Fibroblast of the aortic adventitia (primary cell): ENCODE measurements around the gene TRPM3. TPM values are rescaled to one million over a fixed set of nuclear protein-coding genes. Genes with fewer than 3 reads are reported as not detected.
A peak's percentile ranks its signal among the peaks of the same experiment; 100 is the strongest.

Experiments
- DNase-seq: peaks from one replicate; pipeline ENCODE4 v3.0.0-alpha.2; 2010; ENCODE audit warnings: low read depth
- H3K4me3 ChIP-seq: 2 replicates; pipeline ENCODE4 v1.5.1; 2011; ENCODE audit warnings: low read depth, mild to moderate bottlenecking, control low read depth, low read length, moderate library complexity
- total RNA-seq: library from RNA; depleted of rRNA; stranded (reverse); fragments of >200 nt; gene quantifications from 2 replicates; pipeline ENCODE4 v1.2.3, GENCODE V29; 2012; ENCODE audit warnings: low replicate concordance
- TF ChIP-seq, protein P1 (sequence below): IDR thresholded peaks from 2 replicates; pipeline ENCODE4 v1.5.1; 2011; ENCODE audit warnings: mild to moderate bottlenecking, low read length, control low read depth, inconsistent platforms; ENCODE audit not compliant: insufficient read depth

TRPM3 gene
- total RNA-seq, 1 donor = 8.8 TPM

DNA sequence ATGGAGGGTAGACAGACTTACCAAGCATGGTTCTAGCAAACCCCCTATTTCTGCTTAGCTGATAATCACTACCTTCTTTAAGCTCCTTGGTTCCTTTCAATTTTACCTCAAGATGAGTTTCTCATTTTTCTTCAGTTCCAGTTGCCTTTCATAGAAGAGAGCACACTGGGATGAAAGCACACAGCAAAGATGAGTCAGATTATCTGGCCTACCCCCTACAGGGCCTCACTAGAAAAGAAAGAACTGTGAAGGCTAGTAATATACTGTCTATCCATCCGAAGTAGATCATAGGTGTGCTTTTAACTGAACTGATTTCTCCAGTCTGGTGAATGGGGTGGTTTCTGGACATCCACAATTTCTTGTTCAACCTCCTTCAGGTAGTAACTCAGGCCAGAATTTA is 122.5 kb downstream of the TRPM3 start:
- TF ChIP-seq, protein P1, sequence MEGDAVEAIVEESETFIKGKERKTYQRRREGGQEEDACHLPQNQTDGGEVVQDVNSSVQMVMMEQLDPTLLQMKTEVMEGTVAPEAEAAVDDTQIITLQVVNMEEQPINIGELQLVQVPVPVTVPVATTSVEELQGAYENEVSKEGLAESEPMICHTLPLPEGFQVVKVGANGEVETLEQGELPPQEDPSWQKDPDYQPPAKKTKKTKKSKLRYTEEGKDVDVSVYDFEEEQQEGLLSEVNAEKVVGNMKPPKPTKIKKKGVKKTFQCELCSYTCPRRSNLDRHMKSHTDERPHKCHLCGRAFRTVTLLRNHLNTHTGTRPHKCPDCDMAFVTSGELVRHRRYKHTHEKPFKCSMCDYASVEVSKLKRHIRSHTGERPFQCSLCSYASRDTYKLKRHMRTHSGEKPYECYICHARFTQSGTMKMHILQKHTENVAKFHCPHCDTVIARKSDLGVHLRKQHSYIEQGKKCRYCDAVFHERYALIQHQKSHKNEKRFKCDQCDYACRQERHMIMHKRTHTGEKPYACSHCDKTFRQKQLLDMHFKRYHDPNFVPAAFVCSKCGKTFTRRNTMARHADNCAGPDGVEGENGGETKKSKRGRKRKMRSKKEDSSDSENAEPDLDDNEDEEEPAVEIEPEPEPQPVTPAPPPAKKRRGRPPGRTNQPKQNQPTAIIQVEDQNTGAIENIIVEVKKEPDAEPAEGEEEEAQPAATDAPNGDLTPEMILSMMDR = no peak
- H3K4me3 ChIP-seq = no peak overlapping the region
- DNase-seq = peak; percentile 22

DNA sequence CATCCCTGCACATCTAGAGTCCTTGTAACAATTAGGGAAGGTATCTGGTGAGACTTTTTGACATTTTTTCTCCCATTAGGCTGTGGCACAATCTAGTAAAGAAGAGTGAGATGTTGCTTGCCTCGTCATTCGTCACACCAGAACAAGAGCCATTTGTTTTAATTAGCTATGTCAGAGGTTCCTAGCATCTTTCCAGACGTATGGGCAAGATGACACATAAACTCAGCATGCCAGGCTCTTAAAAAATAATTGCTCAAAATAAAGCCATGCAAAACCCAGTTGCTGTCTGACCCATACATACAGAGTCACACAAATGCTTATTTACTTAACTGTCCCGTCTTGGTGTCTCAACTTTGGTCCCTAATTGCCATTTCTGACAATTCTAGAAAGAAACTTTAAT is 125.9 kb downstream of the TRPM3 start:
- TF ChIP-seq, protein P1 = no peak

DNA sequence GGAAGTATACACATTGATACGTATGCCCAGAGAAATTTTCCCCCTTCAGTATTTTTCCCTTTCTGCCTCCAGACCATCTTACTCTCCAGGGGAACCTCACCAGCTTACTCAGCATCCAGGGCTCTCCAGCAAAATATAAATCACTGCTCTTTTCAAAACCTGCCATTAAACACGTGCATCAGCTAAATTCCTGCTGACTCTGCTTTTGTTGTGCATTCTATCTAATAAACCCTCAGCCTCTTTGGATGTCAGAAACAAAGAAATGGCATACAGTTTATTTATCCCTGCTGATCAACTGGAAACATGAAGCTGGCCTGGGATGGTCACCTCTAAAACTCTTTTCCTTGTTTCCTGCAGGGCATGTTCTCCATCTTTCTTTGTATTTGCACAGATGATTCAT is 126.8 kb downstream of the TRPM3 start:
- DNase-seq = no peak
- no peak overlapping the region for H3K4me3 ChIP-seq
- TF ChIP-seq, protein P1 = no peak

More for the DNA sequence above, 125.9 kb downstream of the TRPM3 start:
- DNase-seq = no peak
- H3K4me3 ChIP-seq = no peak overlapping the region

DNA sequence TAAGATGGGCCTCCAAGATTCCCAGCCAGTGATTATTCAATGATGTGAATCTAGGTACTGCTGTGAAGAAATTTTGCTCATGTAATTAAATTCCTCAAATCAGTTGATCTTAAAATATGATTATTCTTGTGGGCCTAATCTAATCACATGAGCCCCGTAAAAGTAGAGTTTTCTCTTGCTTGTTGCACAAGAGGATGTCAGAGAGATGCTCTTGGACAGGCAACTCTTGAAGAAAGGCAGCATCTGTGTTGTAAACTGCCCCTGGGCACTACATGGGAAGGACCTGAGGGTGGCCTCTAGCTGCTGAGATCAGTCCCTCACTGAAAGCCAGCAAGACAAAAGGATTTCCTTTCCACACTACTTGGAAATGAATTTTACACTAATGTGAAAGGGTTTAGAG is 132.9 kb downstream of the TRPM3 start:
- TF ChIP-seq, protein P1 = no peak
- DNase-seq = peak; percentile 45
- no peak overlapping the region for H3K4me3 ChIP-seq

DNA sequence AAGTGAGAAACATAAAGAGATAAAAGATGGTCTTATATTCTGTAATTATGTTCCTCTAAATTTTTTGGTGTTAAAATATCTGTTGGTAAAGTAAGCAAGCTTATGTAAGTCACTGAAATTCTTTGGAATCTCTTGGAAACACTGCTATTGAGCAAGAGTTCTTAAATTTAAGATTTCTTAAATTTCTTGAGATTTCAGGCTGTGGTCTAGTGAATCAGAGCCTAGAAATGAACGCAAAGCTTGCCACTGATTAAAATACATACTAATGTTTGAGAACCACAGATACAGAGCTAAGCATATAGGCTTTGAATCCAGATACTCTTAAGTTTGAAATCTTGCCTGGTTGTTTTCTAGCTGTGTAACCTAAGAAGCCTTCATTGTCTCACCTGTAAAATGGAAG is 133.4 kb downstream of the TRPM3 start:
- H3K4me3 ChIP-seq = no peak overlapping the region
- DNase-seq = peak; percentile 95
- TF ChIP-seq, protein P1 = no peak

DNA sequence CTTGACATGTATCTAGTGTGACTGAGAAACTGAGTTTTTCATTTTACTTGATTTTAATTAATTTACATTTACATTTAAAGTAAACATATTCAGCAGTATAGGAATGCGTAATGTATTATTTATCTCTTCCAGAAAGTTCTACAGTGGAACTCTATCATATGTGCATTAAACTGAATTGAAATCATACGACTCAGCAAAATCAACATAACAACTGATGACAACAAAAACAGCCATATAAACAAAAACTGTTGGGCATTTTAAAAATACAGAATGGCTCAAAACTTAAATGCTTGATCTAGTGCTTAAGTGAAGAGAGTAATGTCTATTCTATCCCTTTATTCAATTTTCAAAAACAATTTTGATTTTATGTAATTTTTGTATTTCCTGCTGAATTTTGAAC is 134.4 kb downstream of the TRPM3 start:
- TF ChIP-seq, protein P1 = no peak
- no peak for DNase-seq

DNA sequence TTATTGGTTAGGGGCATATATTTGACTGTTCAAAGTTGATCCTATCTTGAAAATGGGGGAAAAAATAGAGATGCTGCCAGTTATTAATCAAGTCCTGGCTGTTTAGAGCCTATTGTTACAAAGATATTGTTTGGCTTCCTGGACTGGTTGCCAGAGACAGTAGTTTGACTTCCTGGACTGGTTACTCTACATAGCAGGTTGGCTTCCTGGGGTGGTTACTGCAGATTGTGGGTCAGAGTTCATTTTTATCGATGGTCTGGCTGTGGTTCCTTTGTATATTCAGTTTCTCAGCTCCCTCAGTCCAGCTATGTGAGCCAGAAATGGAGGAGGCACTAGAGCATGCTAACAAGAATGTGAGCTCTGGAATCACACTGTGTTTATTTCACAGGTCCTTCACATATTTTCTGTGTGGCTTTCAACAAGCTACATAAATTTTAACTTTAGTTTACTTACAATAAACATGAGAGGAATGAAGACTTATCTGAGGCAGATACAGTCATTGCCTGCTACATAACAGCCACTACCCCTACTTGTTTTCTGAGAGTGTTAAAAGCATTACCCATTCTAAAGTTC is 137.6 kb downstream of the TRPM3 start:
- H3K4me3 ChIP-seq = no peak overlapping the region
- TF ChIP-seq, protein P1 = no peak
- DNase-seq = peak; percentile 26

More for the DNA sequence above, 134.4 kb downstream of the TRPM3 start:
- no peak overlapping the region for H3K4me3 ChIP-seq
